ENCODE measurements around the gene HPCA.

The HPCA gene

GRCh38 chr1:32890516-32891240 is 4.4 kb downstream of the HPCA start:
- no peak for DNase-seq

- DNase-seq, result no peak
Observed at GRCh38 chr1:32891241-32891570, 4.9 kb downstream of the HPCA start.

- DNase-seq, result no peak
Observed at GRCh38 chr1:32891630-32892029, 5.3 kb downstream of the HPCA start.

- DNase-seq, result peak in 1 of 6 experiments; percentile 12
Observed at GRCh38 chr1:32892368-32893197, 6.3 kb downstream of the HPCA start.

GRCh38 chr1:32893198-32894018 is 7.1 kb downstream of the HPCA start:
- DNase-seq, result peak in 1 of 6 experiments; percentile 7

- no peak for DNase-seq
Observed at GRCh38 chr1:32894019-32894600, 7.8 kb downstream of the HPCA start.

- DNase-seq, result no peak
Observed at GRCh38 chr1:32894681-32895080, 8.4 kb downstream of the HPCA start.

GRCh38 chr1:32895325-32896215 is 9.3 kb downstream of the HPCA start:
- DNase-seq, result no peak

GRCh38 chr1:32896451-32896850 is 10.2 kb downstream of the HPCA start:
- no peak for DNase-seq

- no peak for DNase-seq
Observed at GRCh38 chr1:32897082-32898049, 11.1 kb downstream of the HPCA start.

GRCh38 chr1:32898056-32898455 is 11.8 kb downstream of the HPCA start:
- DNase-seq, result no peak

GRCh38 chr1:32898958-32899357 is 12.7 kb downstream of the HPCA start:
- DNase-seq, result no peak

GRCh38 chr1:32899586-32900296 is 13.4 kb downstream of the HPCA start:
- no peak for DNase-seq

- DNase-seq, result no peak
Observed at GRCh38 chr1:32900371-32900955, 14.2 kb downstream of the HPCA start.

- peak in 1 of 6 experiments; percentile 6 for DNase-seq
Observed at GRCh38 chr1:32900956-32901822, 14.9 kb downstream of the HPCA start, which contains the start of gene TMEM54. TMEM54 (minus strand) TSS chr1:32901389; CDS start chr1:32901238, 151 bp downstream.

GRCh38 chr1:32901823-32902534 is 15.7 kb downstream of the HPCA start:
- DNase-seq, result no peak

GRCh38 chr1:32902535-32902920 is 16.2 kb downstream of the HPCA start:
- no peak for DNase-seq
